Fibroblast of lung (primary cell): ENCODE data around the gene SCYGR8.

ENCODE experiments used
- EZH2 ChIP-seq: IDR thresholded peaks from 2 replicates; pipeline ENCODE4 v1.5.1; 2012; ENCODE audit warnings: low read length, control low read depth, mild to moderate bottlenecking; ENCODE audit errors: missing control alignments
- TF ChIP-seq, protein P1 (sequence below), 2 donors: IDR thresholded peaks in 1 of 2; conservative IDR thresholded peaks in 1 of 2; 1 replicate in 1 of 2; 2 replicates in 1 of 2; pipeline ENCODE4 v1.5.1; 2011 to 2012; ENCODE audit warnings: low read length in 2 of 2, control low read depth in 1 of 2, inconsistent platforms in 1 of 2, low read depth in 1 of 2, mild to moderate bottlenecking in 1 of 2

DNA sequence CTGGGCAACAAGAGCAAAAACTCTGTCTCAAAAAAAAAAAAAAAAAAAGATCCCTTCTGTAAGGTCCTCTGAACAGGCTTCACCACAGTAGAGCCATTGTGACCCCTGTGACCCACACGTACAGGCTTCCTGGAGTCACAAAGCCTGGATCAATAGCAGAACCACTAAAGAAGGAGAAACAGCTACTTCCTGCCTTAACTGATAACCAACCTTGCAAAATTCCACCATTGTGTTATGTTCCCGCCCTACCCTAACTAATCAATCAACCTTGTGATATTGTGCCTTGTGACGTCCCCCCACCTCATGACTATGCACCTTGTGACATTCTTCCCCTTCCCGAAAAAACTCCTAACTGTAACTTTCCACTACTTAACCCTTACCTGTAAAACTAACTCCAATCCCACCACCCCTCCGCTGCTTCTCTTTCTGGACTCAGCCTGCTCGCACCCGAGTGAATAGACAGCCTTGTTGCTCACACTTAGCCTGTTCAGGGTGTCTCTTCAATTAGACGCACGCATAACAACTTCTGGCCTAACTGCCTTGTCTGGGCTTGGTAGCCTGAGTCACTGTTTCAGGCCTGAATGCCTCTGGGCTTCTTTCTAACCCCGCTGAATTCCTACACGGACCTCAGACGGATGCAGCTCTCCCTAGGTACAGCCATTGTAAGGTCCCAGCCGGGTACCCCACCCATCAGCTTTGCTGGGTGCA is 13.9 kb downstream of the SCYGR8 start:
- TF ChIP-seq, protein P1, sequence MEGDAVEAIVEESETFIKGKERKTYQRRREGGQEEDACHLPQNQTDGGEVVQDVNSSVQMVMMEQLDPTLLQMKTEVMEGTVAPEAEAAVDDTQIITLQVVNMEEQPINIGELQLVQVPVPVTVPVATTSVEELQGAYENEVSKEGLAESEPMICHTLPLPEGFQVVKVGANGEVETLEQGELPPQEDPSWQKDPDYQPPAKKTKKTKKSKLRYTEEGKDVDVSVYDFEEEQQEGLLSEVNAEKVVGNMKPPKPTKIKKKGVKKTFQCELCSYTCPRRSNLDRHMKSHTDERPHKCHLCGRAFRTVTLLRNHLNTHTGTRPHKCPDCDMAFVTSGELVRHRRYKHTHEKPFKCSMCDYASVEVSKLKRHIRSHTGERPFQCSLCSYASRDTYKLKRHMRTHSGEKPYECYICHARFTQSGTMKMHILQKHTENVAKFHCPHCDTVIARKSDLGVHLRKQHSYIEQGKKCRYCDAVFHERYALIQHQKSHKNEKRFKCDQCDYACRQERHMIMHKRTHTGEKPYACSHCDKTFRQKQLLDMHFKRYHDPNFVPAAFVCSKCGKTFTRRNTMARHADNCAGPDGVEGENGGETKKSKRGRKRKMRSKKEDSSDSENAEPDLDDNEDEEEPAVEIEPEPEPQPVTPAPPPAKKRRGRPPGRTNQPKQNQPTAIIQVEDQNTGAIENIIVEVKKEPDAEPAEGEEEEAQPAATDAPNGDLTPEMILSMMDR (conservative IDR thresholded peaks at IDR 0.05 in 1 of 2, IDR thresholded peaks at IDR 0.05 in 1 of 2; ENCODE audit: low read depth in 1 of 2, low read length in 2 of 2): no peak
- no peak for TF ChIP-seq EZH2
